Gastrocnemius medialis (tissue), 4 donors: Measurements from ENCODE around the gene IKBKE.

Source experiments
- CTCF ChIP-seq, 5 experiments: fragments of 450-650 bp in 3 of 5; fragments of 200-600 bp in 2 of 5; sonication (generic) in 2 of 5; IDR thresholded peaks in 4 of 5; conservative IDR thresholded peaks in 1 of 5; 1 replicate in 4 of 5; 2 replicates in 1 of 5; pipeline ENCODE4 v1.5.1; 2016 to 2019; ENCODE audit warnings: antibody characterized with exemption in 5 of 5, mild to moderate bottlenecking in 3 of 5, moderate library complexity in 3 of 5
- POLR2A ChIP-seq, 2 donors: fragments of 450-650 bp; IDR thresholded peaks; one replicate each; pipeline ENCODE4 v1.6.1; 2017; ENCODE audit warnings: antibody characterized with exemption in 2 of 2, mild to moderate bottlenecking in 2 of 2, moderate library complexity in 2 of 2

- TF ChIP-seq POLR2A (IDR thresholded peaks at IDR 0.05) (no peak), CTCF (IDR thresholded peaks at IDR 0.05 in 4 of 5, conservative IDR thresholded peaks at IDR 0.05 in 1 of 5) (no peak)
Measured at GRCh38 chr1:206470692-206471414, 577 bp downstream of the IKBKE start.
